GM21423 (cell line): ENCODE results near the gene MCCD1.

ENCODE experiments used
- ATAC-seq: cut with Tn5 transposase; IDR thresholded peaks from one replicate; pipeline ENCODE4 v1.9.1; 2021; ENCODE audit warnings: mild to moderate bottlenecking, moderate library complexity; ENCODE audit not compliant: unreplicated experiment

MCCD1 gene

GRCh38 chr6:31510007-31510406 is 18.8 kb upstream of the MCCD1 start:
- ATAC-seq = no peak

GRCh38 chr6:31513456-31514165 is 15.2 kb upstream of the MCCD1 start:
- no peak for ATAC-seq

- no peak for ATAC-seq
Measured at GRCh38 chr6:31521835-31522234, 6.9 kb upstream of the MCCD1 start.

GRCh38 chr6:31525553-31525931 is 3.2 kb upstream of the MCCD1 start:
- no peak for ATAC-seq

GRCh38 chr6:31525932-31526591 is 2.7 kb upstream of the MCCD1 start:
- ATAC-seq = no peak

GRCh38 chr6:31528307-31528777 is 420 bp upstream of the MCCD1 start:
- ATAC-seq = no peak

- no peak for ATAC-seq
Measured at GRCh38 chr6:31529329-31530150, 778 bp downstream of the MCCD1 start.

GRCh38 chr6:31530659-31531058 is 1.9 kb downstream of the MCCD1 start:
- ATAC-seq = no peak

- no peak for ATAC-seq
Measured at GRCh38 chr6:31531162-31531561, 2.4 kb downstream of the MCCD1 start.

- ATAC-seq = no peak
Measured at GRCh38 chr6:31531771-31532643, 3.2 kb downstream of the MCCD1 start.

GRCh38 chr6:31532644-31533454 is 4.1 kb downstream of the MCCD1 start:
- ATAC-seq = no peak

GRCh38 chr6:31533455-31533841 is 4.7 kb downstream of the MCCD1 start:
- ATAC-seq = no peak

- ATAC-seq = no peak
Measured at GRCh38 chr6:31534011-31534410, 5.2 kb downstream of the MCCD1 start.

GRCh38 chr6:31534521-31535040 is 5.8 kb downstream of the MCCD1 start:
- no peak for ATAC-seq

GRCh38 chr6:31535538-31536324 is 7.0 kb downstream of the MCCD1 start:
- ATAC-seq = no peak

- no peak for ATAC-seq
Measured at GRCh38 chr6:31538805-31539400, 10.1 kb downstream of the MCCD1 start.

- no peak for ATAC-seq
Measured at GRCh38 chr6:31540640-31541039, 11.9 kb downstream of the MCCD1 start.

GRCh38 chr6:31541059-31541657 is 12.4 kb downstream of the MCCD1 start:
- no peak for ATAC-seq
